Testis (tissue), 3 donors: ENCODE data around the gene NFIB. TPM values are rescaled to one million over a fixed set of nuclear protein-coding genes. Genes with fewer than 3 reads are reported as not detected.

ENCODE experiments used
- DNase-seq: peaks from one replicate; pipeline ENCODE4 v3.0.0-alpha.2; 2019
- H3K27ac ChIP-seq, 2 donors: fragments of 200-600 bp; sonication (generic); one replicate each; pipeline ENCODE4 v1.5.1; 2019
- H3K27me3 ChIP-seq: fragments of 200-600 bp; sonication (generic); one replicate; pipeline ENCODE4 v1.5.1; 2019
- H3K36me3 ChIP-seq: fragments of 200-600 bp; sonication (generic); one replicate; pipeline ENCODE4 v1.5.1; 2017; ENCODE audit warnings: low read depth; ENCODE audit errors: missing control alignments
- H3K4me1 ChIP-seq: fragments of 200-600 bp; sonication (generic); one replicate; pipeline ENCODE4 v1.5.1; 2019
- H3K4me3 ChIP-seq, 2 donors: fragments of 200-600 bp; sonication (generic); one replicate each; pipeline ENCODE4 v1.5.1; 2017 to 2019
- H3K9me3 ChIP-seq: fragments of 200-600 bp; sonication (generic); one replicate; pipeline ENCODE4 v1.5.1; 2017
- POLR2A ChIP-seq: fragments of 450-650 bp; IDR thresholded peaks from one replicate; pipeline ENCODE4 v1.6.1; 2017; ENCODE audit warnings: antibody characterized with exemption, mild to moderate bottlenecking, moderate library complexity
- WGBS, 2 donors: methylation state at CpG; one replicate each; pipeline ENCODE4 v1.1.5; 2018; 5-methylcytosine and 5-hydroxymethylcytosine counted together
- intact Hi-C: fragments of 100-400 bp; cut with DNase I; formaldehyde crosslinking; loops from one replicate; pipeline ENCODE4 v1.15.1; 2023; ENCODE audit warnings: low total_unique reads
- polyA plus RNA-seq: library from polyadenylated mRNA; stranded (reverse); fragments of 350-450 nt; fragmentation: Illumina TruSeq; extraction: RNeasy Lipid Tissue Mini Kit (QIAGEN cat#74804); gene quantifications from one replicate; pipeline ENCODE4 v1.2.3, GENCODE V29; 2014; ENCODE audit warnings: low read depth, low replicate concordance; ENCODE audit not compliant: insufficient read depth
- total RNA-seq, 2 donors: library from RNA; depleted of rRNA; stranded (reverse); fragments of >200 nt; gene quantifications; one replicate each; pipeline ENCODE4 v1.2.3, GENCODE V29; 2016
- TF ChIP-seq, protein P1 (sequence below), 3 experiments: fragments of 450-650 bp in 2 of 3; fragments of 200-600 bp in 1 of 3; sonication (generic) in 1 of 3; IDR thresholded peaks; one replicate each; pipeline ENCODE4 v1.5.1; 2016 to 2019; ENCODE audit warnings: antibody characterized with exemption in 3 of 3, mild to moderate bottlenecking in 2 of 3, moderate library complexity in 1 of 3

Gene NFIB
- total and polyA plus RNA-seq, 3 donors from 2014 or later = 8.4 to 34.7 (median 23.1) TPM

- intact Hi-C loops = no loop called here
- Histone ChIP-seq H3K9me3 (no peaks in the 10 kb centered on the region), H3K4me1 (peaks cover 20% of the 10 kb centered on the region), H3K27me3 (no peaks in the 10 kb centered on the region), H3K36me3 (no peaks in the 10 kb centered on the region), H3K4me3 (peak overlapping the region; percentile 68 to 78), H3K27ac (peak overlapping the region; percentile 92 to 96)
- WGBS, 2 donors = 0 to 1% methylated on average over 15 to 78 of the region's 109 CpGs
- DNase-seq = peak; percentile 87
- TF ChIP-seq, protein P1, sequence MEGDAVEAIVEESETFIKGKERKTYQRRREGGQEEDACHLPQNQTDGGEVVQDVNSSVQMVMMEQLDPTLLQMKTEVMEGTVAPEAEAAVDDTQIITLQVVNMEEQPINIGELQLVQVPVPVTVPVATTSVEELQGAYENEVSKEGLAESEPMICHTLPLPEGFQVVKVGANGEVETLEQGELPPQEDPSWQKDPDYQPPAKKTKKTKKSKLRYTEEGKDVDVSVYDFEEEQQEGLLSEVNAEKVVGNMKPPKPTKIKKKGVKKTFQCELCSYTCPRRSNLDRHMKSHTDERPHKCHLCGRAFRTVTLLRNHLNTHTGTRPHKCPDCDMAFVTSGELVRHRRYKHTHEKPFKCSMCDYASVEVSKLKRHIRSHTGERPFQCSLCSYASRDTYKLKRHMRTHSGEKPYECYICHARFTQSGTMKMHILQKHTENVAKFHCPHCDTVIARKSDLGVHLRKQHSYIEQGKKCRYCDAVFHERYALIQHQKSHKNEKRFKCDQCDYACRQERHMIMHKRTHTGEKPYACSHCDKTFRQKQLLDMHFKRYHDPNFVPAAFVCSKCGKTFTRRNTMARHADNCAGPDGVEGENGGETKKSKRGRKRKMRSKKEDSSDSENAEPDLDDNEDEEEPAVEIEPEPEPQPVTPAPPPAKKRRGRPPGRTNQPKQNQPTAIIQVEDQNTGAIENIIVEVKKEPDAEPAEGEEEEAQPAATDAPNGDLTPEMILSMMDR (IDR thresholded peaks at IDR 0.05) = no peak
- TF ChIP-seq POLR2A = no peak
These were observed 1.3 kb upstream of the NFIB start for GRCh38 chr9:14314929-14315874.

DNA sequence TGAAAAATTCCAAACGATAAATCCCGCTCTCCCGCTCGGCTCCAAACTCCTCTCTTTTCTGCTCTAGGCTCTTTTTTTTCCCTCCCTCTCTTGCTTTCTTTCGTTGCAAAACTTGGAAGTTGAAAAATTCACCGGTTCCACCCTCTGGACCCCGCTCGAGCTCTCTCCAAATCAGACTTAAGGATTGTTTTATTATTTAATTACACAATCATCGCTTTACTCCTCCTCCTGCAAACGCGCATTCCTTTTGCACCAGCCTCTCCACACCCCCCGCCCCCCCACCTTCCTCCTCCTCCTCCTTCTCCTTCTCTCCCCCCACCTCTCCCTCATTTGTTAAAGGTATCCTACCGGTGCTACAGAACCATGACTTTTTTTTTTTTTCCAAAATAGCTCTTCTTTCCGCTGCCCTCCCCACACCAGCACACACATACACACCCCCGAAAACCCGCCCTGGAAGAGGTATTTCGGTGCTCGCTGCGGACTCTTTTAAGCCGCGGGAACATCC, 535 bp upstream of the NFIB start:
- intact Hi-C loops = no loop called here
- Histone ChIP-seq H3K4me3 (peak overlapping the region; percentile 68 to 78), H3K9me3 (no peaks in the 10 kb centered on the region), H3K36me3 (no peaks in the 10 kb centered on the region), H3K27me3 (no peaks in the 10 kb centered on the region), H3K4me1 (peaks cover 14% of the 10 kb centered on the region), H3K27ac (peak overlapping the region; percentile 92 to 96)
- WGBS, 2 donors = 0 to 1% methylated on average over 21 of the region's 21 CpGs
- peak; percentile 83 for DNase-seq
- no peak for TF ChIP-seq POLR2A
- TF ChIP-seq, protein P1 (IDR thresholded peaks at IDR 0.05) = no peak

DNA sequence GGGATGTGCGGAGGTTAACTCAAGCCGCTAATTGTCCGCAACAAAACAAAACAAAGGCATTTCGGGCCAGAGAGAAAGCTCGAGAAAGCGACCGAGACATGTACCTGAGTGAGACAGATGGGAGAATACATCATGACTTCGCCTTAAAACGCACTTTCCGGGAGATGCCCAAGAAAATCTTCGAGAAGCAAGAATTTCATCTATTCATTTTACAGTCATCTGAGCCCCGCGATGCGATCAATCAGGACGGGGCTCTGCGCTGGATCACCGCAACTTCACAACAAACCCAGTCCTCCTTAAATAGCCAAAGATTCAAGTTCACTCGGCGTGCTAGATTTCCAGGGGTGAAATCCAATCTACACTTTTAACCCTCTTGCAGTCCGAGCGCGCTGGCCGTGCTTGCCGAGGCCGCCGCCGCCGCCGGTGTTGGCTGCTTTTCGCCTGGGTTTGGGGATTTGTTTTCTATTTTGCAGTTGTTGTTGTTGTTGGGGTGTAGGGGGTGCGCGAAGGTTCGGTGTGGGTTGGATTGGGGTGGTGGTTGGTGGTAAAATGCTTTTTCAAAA, 482 bp downstream of the NFIB start:
- WGBS, 2 donors = 0% methylated on average over 23 to 33 of the region's 33 CpGs
- intact Hi-C loops = no loop called here
- no peaks in the 10 kb centered on the region for H3K36me3 ChIP-seq
- peaks cover 5% of the 10 kb centered on the region for H3K4me1 ChIP-seq
- peak overlapping the region; percentile 34 to 96 for H3K27ac ChIP-seq
- peak; percentile 37 for DNase-seq
- no peaks in the 10 kb centered on the region for H3K27me3 ChIP-seq
- H3K9me3 ChIP-seq = no peaks in the 10 kb centered on the region
- H3K4me3 ChIP-seq = peak overlapping the region; percentile 68 to 78
- TF ChIP-seq, protein P1 (IDR thresholded peaks at IDR 0.05) = no peak
- TF ChIP-seq POLR2A = no peak

- no peak for TF ChIP-seq POLR2A
- TF ChIP-seq, protein P1 (IDR thresholded peaks at IDR 0.05) = no peak
- Histone ChIP-seq H3K36me3 (no peaks in the 10 kb centered on the region), H3K27me3 (no peaks in the 10 kb centered on the region), H3K9me3 (no peaks in the 10 kb centered on the region), H3K4me1 (peaks cover 5% of the 10 kb centered on the region), H3K27ac (peak overlapping the region; percentile 9 to 96), H3K4me3 (peak overlapping the region; percentile 68 to 78)
- 0 to 1% methylated on average over 22 to 52 of the region's 56 CpGs for WGBS, 2 donors
- intact Hi-C loops = no loop called here
- peak; percentile 51 for DNase-seq
These were observed 1.1 kb downstream of the NFIB start for GRCh38 chr9:14312719-14313377.
